Thoracic aorta (tissue), 2 donors: ENCODE data around the gene ENTHD1. TPM values are rescaled to one million over a fixed set of nuclear protein-coding genes. Genes with fewer than 3 reads are reported as not detected.

Source experiments
- ATAC-seq: fragments of 150-250 bp; one replicate; pipeline ENCODE4 v1.8.0; 2017; ENCODE audit warnings: low read depth; ENCODE audit not compliant: insufficient number of reproducible peaks, low FRiP score
- DNase-seq: peaks from one replicate; pipeline ENCODE4 v3.0.0-alpha.2; 2020; ENCODE audit warnings: low spot score
- H3K27ac ChIP-seq, 2 donors: fragments of 200-600 bp; sonication (generic); 1 replicate in 1 of 2; 2 replicates in 1 of 2; pipeline ENCODE4 v1.5.1; 2016; ENCODE audit warnings: mild to moderate bottlenecking in 2 of 2, moderate library complexity in 2 of 2
- H3K27me3 ChIP-seq: fragments of 200-600 bp; sonication (generic); replicated peaks from 2 replicates; pipeline ENCODE4 v1.6.0; 2016; ENCODE audit warnings: mild to moderate bottlenecking; ENCODE audit not compliant: insufficient read depth
- H3K36me3 ChIP-seq: fragments of 200-600 bp; sonication (generic); one replicate; pipeline ENCODE4 v1.5.1; 2016
- H3K4me1 ChIP-seq, 2 donors: fragments of 200-600 bp; sonication (generic); 1 replicate in 1 of 2; 2 replicates in 1 of 2; pipeline versions ENCODE4 v1.5.1 to v1.6.0; 2016; ENCODE audit warnings: low read depth in 2 of 2, mild to moderate bottlenecking in 1 of 2; ENCODE audit not compliant: control insufficient read depth in 1 of 2
- H3K4me3 ChIP-seq: fragments of 200-600 bp; sonication (generic); 2 replicates; pipeline ENCODE4 v1.5.1; 2016; ENCODE audit warnings: mild to moderate bottlenecking
- H3K9me3 ChIP-seq: fragments of 200-600 bp; sonication (generic); 2 replicates; pipeline ENCODE4 v1.5.1; 2016
- total RNA-seq, 2 donors: library from RNA; depleted of rRNA; stranded (reverse); fragments of >200 nt; gene quantifications; one replicate each; pipeline versions ENCODE4 v1.1.0 to v1.2.3, GENCODE V29; 2016
- TF ChIP-seq, protein P1 (sequence below): fragments of 200-600 bp; sonication (generic); IDR thresholded peaks from one replicate; pipeline ENCODE4 v1.5.1; 2019; ENCODE audit warnings: antibody characterized with exemption

ENTHD1 gene
- total RNA-seq, 2 donors from 2014 or later: not detected

GRCh38 chr22:39818094-39818493, 75.5 kb downstream of the ENTHD1 start:
- H3K27me3 ChIP-seq: no peaks in the 10 kb centered on the region
- DNase-seq (no peak), ATAC-seq (no peak)
- no peaks in the 10 kb centered on the region for H3K4me1 ChIP-seq
- H3K9me3 ChIP-seq: no peaks in the 10 kb centered on the region
- H3K36me3 ChIP-seq: no peaks in the 10 kb centered on the region
- no peak overlapping the region for H3K27ac ChIP-seq
- H3K4me3 ChIP-seq: no peak overlapping the region
- TF ChIP-seq, protein P1, sequence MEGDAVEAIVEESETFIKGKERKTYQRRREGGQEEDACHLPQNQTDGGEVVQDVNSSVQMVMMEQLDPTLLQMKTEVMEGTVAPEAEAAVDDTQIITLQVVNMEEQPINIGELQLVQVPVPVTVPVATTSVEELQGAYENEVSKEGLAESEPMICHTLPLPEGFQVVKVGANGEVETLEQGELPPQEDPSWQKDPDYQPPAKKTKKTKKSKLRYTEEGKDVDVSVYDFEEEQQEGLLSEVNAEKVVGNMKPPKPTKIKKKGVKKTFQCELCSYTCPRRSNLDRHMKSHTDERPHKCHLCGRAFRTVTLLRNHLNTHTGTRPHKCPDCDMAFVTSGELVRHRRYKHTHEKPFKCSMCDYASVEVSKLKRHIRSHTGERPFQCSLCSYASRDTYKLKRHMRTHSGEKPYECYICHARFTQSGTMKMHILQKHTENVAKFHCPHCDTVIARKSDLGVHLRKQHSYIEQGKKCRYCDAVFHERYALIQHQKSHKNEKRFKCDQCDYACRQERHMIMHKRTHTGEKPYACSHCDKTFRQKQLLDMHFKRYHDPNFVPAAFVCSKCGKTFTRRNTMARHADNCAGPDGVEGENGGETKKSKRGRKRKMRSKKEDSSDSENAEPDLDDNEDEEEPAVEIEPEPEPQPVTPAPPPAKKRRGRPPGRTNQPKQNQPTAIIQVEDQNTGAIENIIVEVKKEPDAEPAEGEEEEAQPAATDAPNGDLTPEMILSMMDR: no peak

- no peaks in the 10 kb centered on the region for H3K27me3 ChIP-seq
- DNase-seq (no peak), ATAC-seq (no peak)
Observed at GRCh38 chr22:39815932-39816331, 77.6 kb downstream of the ENTHD1 start.

GRCh38 chr22:39814899-39815298, 78.7 kb downstream of the ENTHD1 start:
- H3K4me3 ChIP-seq: no peak overlapping the region
- no peaks in the 10 kb centered on the region for H3K36me3 ChIP-seq
- H3K27me3 ChIP-seq: no peaks in the 10 kb centered on the region
- DNase-seq (no peak), ATAC-seq (no peak)
- no peaks in the 10 kb centered on the region for H3K4me1 ChIP-seq
- TF ChIP-seq, protein P1: no peak
- H3K27ac ChIP-seq: no peak overlapping the region
- H3K9me3 ChIP-seq: no peaks in the 10 kb centered on the region

More at GRCh38 chr22:39815932-39816331, 77.6 kb downstream of the ENTHD1 start:
- Histone ChIP-seq H3K9me3 (no peaks in the 10 kb centered on the region), H3K27ac (no peak overlapping the region), H3K36me3 (no peaks in the 10 kb centered on the region), H3K4me3 (no peak overlapping the region), H3K4me1 (no peaks in the 10 kb centered on the region)
- TF ChIP-seq, protein P1: no peak

DNA sequence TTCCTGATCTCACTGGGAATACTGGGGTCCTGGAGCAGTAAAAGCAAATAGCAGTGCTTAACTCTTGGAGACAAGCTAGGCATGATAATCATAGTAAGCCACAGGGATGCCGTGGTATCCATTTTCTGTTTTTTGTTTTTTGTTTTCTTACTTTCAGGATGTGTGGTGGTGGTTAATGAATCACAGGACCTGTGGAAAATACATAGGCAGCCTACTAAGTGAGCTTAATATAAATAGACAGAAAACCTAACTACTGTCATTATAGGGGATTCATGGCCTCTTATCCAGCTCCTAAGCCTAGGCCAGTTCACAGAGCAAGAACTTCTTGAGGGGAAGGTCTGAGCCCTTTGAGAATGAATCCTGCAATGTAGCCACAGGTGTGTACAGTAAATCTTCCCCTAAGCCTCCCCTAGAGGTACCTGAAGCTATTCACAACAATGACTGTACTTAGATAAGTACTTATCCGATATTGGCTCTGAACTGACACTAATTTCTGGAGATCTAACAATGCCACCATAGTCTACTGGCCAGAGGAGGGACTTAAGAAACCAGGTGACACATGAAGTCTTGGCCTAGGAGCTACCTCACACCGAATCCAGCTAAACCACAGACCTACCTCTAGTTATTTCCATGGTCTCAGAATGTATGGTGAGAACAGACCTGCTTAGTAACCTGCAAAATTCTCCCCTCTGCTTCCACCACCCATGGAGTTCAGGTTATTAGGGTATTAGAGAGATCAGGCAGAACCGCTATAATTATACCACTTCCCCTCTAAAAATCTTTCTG, 83.6 kb downstream of the ENTHD1 start:
- no peaks in the 10 kb centered on the region for H3K9me3 ChIP-seq
- no peak overlapping the region for H3K4me3 ChIP-seq
- H3K27ac ChIP-seq: no peak overlapping the region
- H3K27me3 ChIP-seq: no peaks in the 10 kb centered on the region
- no peaks in the 10 kb centered on the region for H3K36me3 ChIP-seq
- ATAC-seq (no peak), DNase-seq (no peak)
- TF ChIP-seq, protein P1: no peak
- no peaks in the 10 kb centered on the region for H3K4me1 ChIP-seq

DNA sequence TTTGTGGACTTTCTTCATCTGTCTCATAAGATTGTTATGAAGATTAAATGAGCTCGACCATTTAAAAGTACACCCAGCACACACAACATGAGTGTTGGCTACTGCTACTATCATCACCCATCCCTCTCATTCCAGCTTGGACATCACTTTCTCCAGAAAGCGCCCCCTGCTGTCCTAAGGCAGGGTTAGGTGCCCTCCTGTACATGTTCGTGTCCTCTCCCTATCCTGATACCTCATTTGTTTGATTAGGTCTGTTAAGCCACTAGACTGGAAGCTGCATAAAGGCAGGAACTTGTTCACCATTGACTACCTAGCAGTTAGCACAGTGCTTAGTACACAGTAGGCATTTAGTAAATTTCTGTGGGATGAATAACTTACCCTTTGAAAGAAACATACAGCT, 85.5 kb downstream of the ENTHD1 start:
- no peak overlapping the region for H3K4me3 ChIP-seq
- no peaks in the 10 kb centered on the region for H3K4me1 ChIP-seq
- no peaks in the 10 kb centered on the region for H3K27me3 ChIP-seq
- no peak overlapping the region for H3K27ac ChIP-seq
- no peaks in the 10 kb centered on the region for H3K9me3 ChIP-seq
- H3K36me3 ChIP-seq: no peaks in the 10 kb centered on the region
- DNase-seq (no peak), ATAC-seq (no peak)
- TF ChIP-seq, protein P1: no peak
